ENCODE data around the gene FAM131C.
A peak's percentile ranks its signal among the peaks of the same experiment; 100 is the strongest.

FAM131C gene

DNA sequence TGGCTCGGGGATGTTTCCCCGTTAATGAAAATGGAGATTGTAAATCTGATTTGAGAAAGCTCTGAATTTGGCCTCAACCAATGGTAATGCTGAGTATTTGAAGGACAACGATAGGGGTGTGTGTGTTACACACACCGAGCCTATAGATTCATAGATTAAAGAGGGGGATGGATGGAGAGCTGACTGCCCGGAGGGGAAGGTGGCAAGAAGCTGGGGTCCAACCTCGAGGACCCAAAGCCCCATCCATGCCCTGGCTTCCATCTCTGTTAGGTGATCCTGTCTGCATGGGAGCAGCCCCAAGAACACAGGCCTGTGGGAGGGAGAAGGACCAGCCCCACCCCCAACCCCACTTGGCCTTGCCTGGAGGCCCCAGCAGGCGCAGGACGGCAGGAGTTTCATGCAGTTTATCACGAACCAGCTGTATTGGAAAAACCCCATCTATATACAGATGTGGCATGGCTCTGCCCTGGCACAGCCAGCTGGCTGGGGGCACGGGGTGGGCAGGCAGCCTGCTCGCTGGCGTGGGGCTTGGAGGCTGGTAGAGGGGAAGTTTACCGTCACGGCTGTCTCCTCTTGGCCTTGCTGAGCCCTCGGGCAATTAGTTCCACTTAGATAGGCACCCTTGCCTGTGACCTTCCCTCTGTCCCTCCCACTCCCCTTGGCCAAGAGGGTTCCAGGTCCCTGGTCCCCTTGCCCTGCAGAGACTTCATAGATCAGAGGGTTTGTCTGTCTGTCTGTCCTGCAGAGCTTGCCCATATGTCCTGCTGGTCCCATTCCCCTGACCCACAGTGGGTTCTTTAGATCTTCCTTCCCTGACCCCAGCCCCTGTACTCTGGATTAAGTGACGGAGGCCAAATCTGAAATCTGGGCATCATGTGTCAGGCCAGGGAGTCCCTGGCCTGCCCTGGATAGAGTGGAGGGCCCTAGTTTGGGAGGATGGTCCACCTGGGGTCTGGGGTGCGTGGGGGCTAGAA is 58.7 kb downstream of the FAM131C start:
- no peak for DNase-seq

DNA sequence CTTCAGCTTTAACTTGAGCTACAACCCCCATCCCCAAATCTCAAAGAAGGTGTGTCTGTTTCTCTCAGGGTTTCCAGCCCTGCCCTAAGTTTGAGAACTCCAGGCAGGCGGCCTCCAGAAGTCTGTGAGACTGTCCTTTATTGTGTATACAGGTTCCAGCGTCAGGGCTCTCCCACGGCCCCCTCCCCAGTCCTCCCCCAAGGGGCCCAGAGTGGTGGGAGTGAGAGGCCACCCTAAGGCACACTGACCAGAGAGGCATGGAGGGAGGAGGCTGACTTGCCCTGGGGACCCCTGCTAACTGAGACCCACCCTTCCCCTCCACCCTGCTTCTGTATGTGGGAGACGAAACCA is 59.6 kb downstream of the FAM131C start:
- DNase-seq, result no peak

GRCh38 chr1:16013220-16013907 is 60.1 kb downstream of the FAM131C start:
- DNase-seq, result no peak

DNA sequence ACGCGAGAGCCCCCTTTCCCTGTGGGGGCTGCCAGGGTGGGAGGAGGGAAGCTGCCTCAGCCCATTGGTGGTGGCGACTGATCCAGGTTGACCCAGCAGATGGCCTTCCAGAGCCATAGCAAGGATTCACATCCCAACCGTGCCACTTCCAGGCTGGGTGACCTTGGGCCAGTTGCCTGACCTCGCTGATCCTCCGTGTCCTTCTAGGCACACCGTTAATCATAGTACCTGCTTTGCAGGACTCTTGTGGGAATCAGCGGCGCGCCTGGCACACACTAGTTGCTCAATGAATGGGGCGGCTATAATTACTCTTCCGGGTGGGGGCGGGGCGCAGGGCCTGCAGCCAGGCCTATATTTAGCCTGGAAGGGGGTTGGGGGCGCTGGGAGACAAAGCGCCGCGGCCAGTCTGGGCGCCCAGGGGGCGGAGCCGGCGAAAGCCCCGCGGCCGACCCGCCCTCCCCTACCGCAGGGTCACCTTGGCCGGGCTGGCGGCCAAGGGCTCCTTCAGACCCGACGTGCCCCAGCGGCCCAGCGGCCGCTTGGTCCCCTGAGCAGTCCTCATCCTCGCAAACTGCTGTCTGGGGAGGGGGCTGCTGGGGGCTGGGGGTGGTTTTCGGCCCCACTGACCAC is 60.7 kb downstream of the FAM131C start:
- no peak for DNase-seq

GRCh38 chr1:16011936-16012589 is 61.4 kb downstream of the FAM131C start:
- no peak for DNase-seq

DNA sequence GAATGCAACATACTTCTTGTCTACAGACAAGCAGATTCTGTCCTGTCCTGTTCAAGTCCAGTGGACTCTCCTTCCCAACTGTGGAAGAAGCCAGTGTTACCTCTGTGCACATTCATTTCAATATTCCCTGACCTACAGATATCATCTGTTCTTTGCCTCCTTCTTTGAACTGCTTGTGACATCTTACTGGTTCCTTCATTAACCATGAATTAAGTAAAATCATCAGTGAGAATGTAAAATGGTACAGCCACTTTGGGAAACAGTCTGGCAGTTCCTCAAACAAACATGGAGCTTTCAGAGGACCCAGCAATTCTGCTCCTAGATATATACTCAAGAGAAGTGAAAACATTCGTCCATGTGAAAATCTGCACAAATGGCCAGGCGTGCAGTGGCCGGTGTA is 62.6 kb downstream of the FAM131C start:
- DNase-seq, result no peak

DNA sequence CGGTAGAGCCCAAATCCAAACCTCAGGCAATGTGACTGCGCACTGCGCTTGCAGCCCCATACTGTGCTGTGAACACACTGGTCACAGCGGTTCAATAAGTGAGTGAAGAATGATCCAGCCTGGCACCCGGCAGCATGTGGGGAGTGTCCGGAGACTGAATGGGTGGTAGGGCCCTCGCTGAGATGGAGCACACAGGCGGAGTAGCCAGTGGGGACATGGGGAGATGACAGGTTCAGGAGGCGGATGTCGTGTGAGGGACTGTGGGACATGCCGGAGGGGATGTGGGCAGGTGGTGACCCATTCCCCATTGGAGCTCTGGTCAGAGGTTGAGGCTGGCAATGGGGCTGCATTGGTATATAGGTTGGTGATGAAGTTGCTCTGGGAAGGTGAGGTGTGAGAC is 63.8 kb downstream of the FAM131C start:
- no peak for DNase-seq

DNA sequence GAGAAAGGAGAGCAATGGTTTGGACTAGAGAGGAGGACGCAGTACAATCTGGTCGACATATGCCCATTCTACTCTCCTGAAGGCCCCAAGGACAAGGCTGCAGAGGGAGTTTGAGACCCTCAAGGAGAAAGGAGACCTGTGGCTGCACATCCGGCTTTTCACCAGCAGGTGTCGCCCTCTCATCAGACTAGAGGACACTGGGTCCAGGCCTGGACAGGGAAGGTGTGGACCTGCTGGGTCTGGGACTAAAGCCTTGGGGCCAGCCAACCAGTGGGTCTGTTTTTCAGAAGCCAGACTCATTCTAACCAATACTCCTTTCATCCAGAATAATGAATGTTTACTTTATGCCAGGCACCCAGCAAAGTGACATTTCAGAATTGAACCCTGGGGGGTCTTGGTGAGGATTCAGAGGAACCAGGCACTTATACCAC is 64.4 kb downstream of the FAM131C start:
- peak; percentile 45 for DNase-seq
